HepG2 (cell line): ENCODE measurements around the gene DPH1. TPM values are rescaled to one million over a fixed set of nuclear protein-coding genes. Genes with fewer than 3 reads are reported as not detected.

Source experiments
- ATAC-seq: fragments of 200-7000 bp; cut with Tn5 transposase; 3 replicates; pipeline ENCODE4 v1.9.1; 2020; ENCODE audit warnings: mild to moderate bottlenecking, moderate library complexity
- BruUV-seq: library from RNA; stranded (reverse); fragments of 400-500 nt; replicated peaks from 2 replicates; lab custom pipeline; 2021; lab: Mats Ljungman, UMichigan
- CTCF ChIA-PET: fragments of 300-600 bp; formaldehyde crosslinking; extraction: SDS; loops from one replicate; lab custom pipeline; 2021; ENCODE audit warnings: low total read pairs, inconsistent platforms, low intra/inter-chr PET ratio; lab: Yijun Ruan, JAX
- POLR2A ChIA-PET: fragments of 350-600 bp; sonication (Branson Sonifier 250); formaldehyde crosslinking; loops from one replicate; lab custom pipeline; 2020; ENCODE audit warnings: antibody characterized with exemption, inconsistent platforms; lab: Yijun Ruan, JAX
- DNase-seq: peaks from one replicate; pipeline ENCODE4 v3.0.0-alpha.2; 2015; ENCODE audit warnings: low spot score
- FAIRE-seq: peaks from 3 replicates; lab custom pipeline; 2011; peaks lifted over from hg19 to GRCh38; lab: Jason Lieb, UNC
- H2AFZ ChIP-seq: one replicate; pipeline ENCODE4 v1.6.1; 2011; ENCODE audit warnings: low read length, inconsistent platforms
- H3K27ac ChIP-seq: fragments of 300-600 bp; 3 replicates; pipeline ENCODE4 v1.8.0; 2011; ENCODE audit warnings: mixed run types, mild to moderate bottlenecking, mixed read lengths, low read length, inconsistent platforms; ENCODE audit not compliant: insufficient read depth; ENCODE audit errors: extremely low read length
- H3K27me3 ChIP-seq, 2 experiments: fragments of 200-600 bp in 1 of 2; 2 replicates in 1 of 2; 3 replicates in 1 of 2; pipeline versions ENCODE4 v1.6.0 to v1.8.0; 2011; ENCODE audit warnings: low read length in 2 of 2, mild to moderate bottlenecking in 2 of 2, moderate library complexity in 2 of 2, inconsistent platforms in 1 of 2; ENCODE audit not compliant: insufficient read depth in 2 of 2, control insufficient read depth in 1 of 2
- H3K36me3 ChIP-seq, 2 experiments: fragments of 200-600 bp in 1 of 2; replicated peaks in 1 of 2; 2 replicates in 1 of 2; 3 replicates in 1 of 2; pipeline versions ENCODE4 v1.5.1 to v1.8.0; 2011; ENCODE audit warnings: low read length in 2 of 2, inconsistent platforms in 1 of 2; ENCODE audit not compliant: insufficient read depth in 2 of 2, control insufficient read depth in 1 of 2
- H3K4me1 ChIP-seq: 2 replicates; pipeline ENCODE4 v1.5.1; 2012; ENCODE audit warnings: low read length, inconsistent platforms; ENCODE audit not compliant: insufficient read depth
- H3K4me2 ChIP-seq: 2 replicates; pipeline ENCODE4 v1.6.0; 2011; ENCODE audit warnings: low read depth, low read length, inconsistent platforms
- H3K4me3 ChIP-seq, 3 experiments: fragments of 200-600 bp in 1 of 3; sonication (generic), shearing (Covaris generic) in 1 of 3; replicated peaks in 1 of 3; 2 replicates each; pipeline ENCODE4 v1.5.1; 2011 to 2016; ENCODE audit warnings: low read length in 3 of 3, inconsistent platforms in 2 of 3, low read depth in 2 of 3, mild to moderate bottlenecking in 2 of 3, control low read depth in 1 of 3, mixed read lengths in 1 of 3; ENCODE audit not compliant: insufficient read depth in 1 of 3
- H3K79me2 ChIP-seq: one replicate; pipeline ENCODE4 v1.6.1; 2011; ENCODE audit warnings: low read length, inconsistent platforms; ENCODE audit not compliant: insufficient read depth
- H3K9ac ChIP-seq: 2 replicates; pipeline ENCODE4 v1.6.0; 2011; ENCODE audit warnings: mild to moderate bottlenecking, low read depth, low read length, inconsistent platforms; ENCODE audit not compliant: insufficient read depth
- H3K9me3 ChIP-seq: 2 replicates; pipeline ENCODE4 v1.5.1; 2012; ENCODE audit warnings: mild to moderate bottlenecking, low read length
- H4K20me1 ChIP-seq: 2 replicates; pipeline ENCODE4 v1.6.0; 2011; ENCODE audit warnings: inconsistent platforms, mild to moderate bottlenecking, low read length, moderate library complexity; ENCODE audit not compliant: insufficient read depth
- FOXO4 ChIP-seq: sonication (generic); formaldehyde crosslinking; conservative IDR thresholded peaks from 2 replicates; pipeline ENCODE4 v1.8.1; 2023; ENCODE audit warnings: missing genetic modification reagents
- GZF1 ChIP-seq: sonication (generic); formaldehyde crosslinking; IDR thresholded peaks from 2 replicates; pipeline ENCODE4 v1.5.1; 2020; ENCODE audit warnings: mild to moderate bottlenecking, missing genetic modification reagents
- HMG20A ChIP-seq: IDR thresholded peaks from 2 replicates; pipeline ENCODE4 v1.6.1; 2016; ENCODE audit warnings: borderline replicate concordance
- KDM2A ChIP-seq: sonication (generic); formaldehyde crosslinking; IDR thresholded peaks from 2 replicates; pipeline ENCODE4 v1.4.0; 2020; ENCODE audit warnings: low read depth, missing genetic modification reagents, borderline replicate concordance
- MTERF4 ChIP-seq: sonication (generic); formaldehyde crosslinking; IDR thresholded peaks from 2 replicates; pipeline ENCODE4 v1.8.0; 2023; ENCODE audit warnings: mild to moderate bottlenecking, missing genetic modification reagents
- PLRG1 ChIP-seq: fragments of 450-650 bp; conservative IDR thresholded peaks from 2 replicates; pipeline ENCODE4 v1.6.1; 2016
- SMAD9 ChIP-seq: sonication (generic); formaldehyde crosslinking; IDR thresholded peaks from 2 replicates; pipeline ENCODE4 v1.5.1; 2020; ENCODE audit warnings: mild to moderate bottlenecking, missing genetic modification reagents
- SOX5 ChIP-seq: IDR thresholded peaks from 2 replicates; pipeline ENCODE4 v1.6.1; 2016; ENCODE audit warnings: borderline replicate concordance
- THAP7 ChIP-seq: sonication (generic); formaldehyde crosslinking; IDR thresholded peaks from 2 replicates; pipeline ENCODE4 v1.8.1; 2023; ENCODE audit warnings: mild to moderate bottlenecking, missing genetic modification reagents
- THRA ChIP-seq: sonication (generic); formaldehyde crosslinking; IDR thresholded peaks from 2 replicates; pipeline ENCODE4 v1.4.0; 2020; ENCODE audit warnings: missing genetic modification reagents, borderline replicate concordance
- ZBTB46 ChIP-seq: sonication (generic); formaldehyde crosslinking; IDR thresholded peaks from 2 replicates; pipeline ENCODE4 v1.4.0; 2020; ENCODE audit warnings: mild to moderate bottlenecking, missing genetic modification reagents, borderline replicate concordance
- ZNF704 ChIP-seq: sonication (generic); formaldehyde crosslinking; IDR thresholded peaks from 2 replicates; pipeline ENCODE4 v1.8.1; 2023; ENCODE audit warnings: mild to moderate bottlenecking, inconsistent platforms, moderate library complexity, missing genetic modification reagents, borderline replicate concordance
- ZNF709 ChIP-seq: sonication (generic); formaldehyde crosslinking; IDR thresholded peaks from 2 replicates; pipeline ENCODE4 v1.5.0; 2020; ENCODE audit warnings: mild to moderate bottlenecking, missing genetic modification reagents
- ZNF883 ChIP-seq: sonication (generic); formaldehyde crosslinking; IDR thresholded peaks from 2 replicates; pipeline ENCODE4 v1.5.1; 2020; ENCODE audit warnings: mild to moderate bottlenecking, missing genetic modification reagents; ENCODE audit errors: not compliant biosample characterization
- WGBS: methylation state at CpG from one replicate; pipeline ENCODE4 v1.1.6; 2017; ENCODE audit warnings: low lambda C conversion rate; 5-methylcytosine and 5-hydroxymethylcytosine counted together
- in situ Hi-C: cut with HindIII; loops from 2 replicates; pipeline ENCODE4 v1.10.0; 2017; ENCODE audit warnings: low pct_unique_long_range_greater_than_20kb; ENCODE audit not compliant: extremely low pct_ligation_motif_present
- intact Hi-C: fragments of 100-400 bp; cut with micrococcal nuclease; formaldehyde crosslinking; loops from one replicate; pipeline ENCODE4 v1.10.0; 2022; ENCODE audit not compliant: unreplicated experiment
- polyA plus RNA-seq, 8 experiments: library from polyadenylated mRNA; depleted of rRNA in 3 of 8; stranded (reverse) in 7 of 8; unstranded in 1 of 8; fragments of >200 nt; fragmentation: Illumina TruSeq in 4 of 8; extraction: Trizol in 4 of 8; gene quantifications; 2 replicates each; pipeline versions ENCODE4 v1.2.1 to v1.2.3, GENCODE V29; 2011 to 2016; ENCODE audit warnings: low read depth in 4 of 8, missing spikeins in 1 of 8, mixed read lengths in 1 of 8; ENCODE audit not compliant: insufficient read depth in 1 of 8
- total RNA-seq, 5 experiments: library from RNA; depleted of rRNA; stranded (reverse); fragments of >200 nt; fragmentation: Illumina TruSeq; extraction: Trizol; gene quantifications; 2 replicates each; pipeline ENCODE4 v1.2.3, GENCODE V29; 2016; ENCODE audit warnings: low read depth in 1 of 5

DPH1 gene
- total and polyA plus RNA-seq, 2 of the 13 experiments (the other 11 are each of a cell fraction or from before 2014, with no cell fraction given) = 25.3 to 42.8 TPM

- no peaks in the 10 kb centered on the region for H3K36me3 ChIP-seq
- H2AFZ ChIP-seq = no peak within 1 kb of the TSS
- ATAC-seq (peak; percentile 78), DNase-seq (peak; percentile 24), FAIRE-seq (no peak)
- H3K9ac ChIP-seq = 0 out of 2 replicates have a peak within 1 kb of the TSS, but pooled peaks have one; percentile 22
- ChIA-PET CTCF (interaction anchor here (1.1 to 3.8 kb wide), 2 partner anchors 189 to 190 kb away, joined by 3 to 37 read pairs; no protein-coding TSS in a partner anchor), POLR2A (interaction anchor here (0.6 to 1.5 kb wide), 3 partner anchors 190 to 387 kb away, joined by 3 to 7 read pairs (median 3); no protein-coding TSS in a partner anchor)
- in situ Hi-C loops (no loop called here), intact Hi-C loops (loop anchor here (1.0 kb wide), 1 partner anchor 190 kb away; no protein-coding TSS in a partner anchor)
- no TSS peak for BruUV-seq
- H3K9me3 ChIP-seq = no peaks in the 10 kb centered on the region
- no peaks in the 10 kb centered on the region for H3K79me2 ChIP-seq
- no peak within 1 kb of the TSS for H3K27ac ChIP-seq
- peak within 1 kb of the TSS; percentile 64 to 76 (median 65) for H3K4me3 ChIP-seq
- H3K4me2 ChIP-seq = peak within 1 kb of the TSS; percentile 80
- H3K27me3 ChIP-seq = peaks cover 4 to 25% of the 10 kb centered on the region in 2 experiments; a peak in 4 of 5 replicates
- peaks cover 25% of the 10 kb centered on the region for H3K4me1 ChIP-seq
- WGBS = 32% methylated on average over 8 of the region's 72 CpGs
- peaks cover 20% of the 10 kb centered on the region; the same call in 1 of the 2 replicates for H4K20me1 ChIP-seq
- no peak for TF ChIP-seq PLRG1
- TF ChIP-seq THRA (CRISPR knock-in tag) = 0 out of 2 replicates have a peak, but pooled peaks have one; percentile 15
- peak; percentile 34; the same call in 1 of the 2 replicates for TF ChIP-seq ZBTB46 (CRISPR knock-in tag)
- no peak for TF ChIP-seq HMG20A (CRISPR knock-in tag)
- TF ChIP-seq SMAD9 (CRISPR knock-in tag) = no peak
- 0 out of 2 replicates have a peak, but pooled peaks have one; percentile 81 for TF ChIP-seq FOXO4
- peak; percentile 35; the same call in 1 of the 2 replicates for TF ChIP-seq ZNF709 (CRISPR knock-in tag)
- TF ChIP-seq ZNF704 (CRISPR knock-in tag) = 0 out of 2 replicates have a peak, but pooled peaks have one; percentile 43
- peak; percentile 6 for TF ChIP-seq ZNF883 (CRISPR knock-in tag)
- TF ChIP-seq THAP7 = no peak
- peak; percentile 62 for TF ChIP-seq KDM2A
- TF ChIP-seq MTERF4 (CRISPR knock-in tag) = 0 out of 2 replicates have a peak, but pooled peaks have one; percentile 20
- TF ChIP-seq GZF1 (CRISPR knock-in tag) = no peak
- TF ChIP-seq SOX5 (CRISPR knock-in tag) = no peak
These were observed 24.7 kb downstream of the DPH1 start, which contains the start of gene HIC1 for GRCh38 chr17:2054512-2055291. TSS of gene HIC1 (plus strand) at chr17:2055103. CDS start at chr17:2056691, 1,588 bp downstream.
